ENCODE results near the gene SCLY.
"Not testable (repeated sequence)": the region's sequence is repeated elsewhere in the genome, so short reads cannot be mapped to it uniquely, and the experiment has no call there.

The SCLY gene

GRCh38 chr2:238064376-238064775 is 3.6 kb downstream of the SCLY start:
- H3K9me3 ChIP-seq = no peaks in the 10 kb centered on the region
- no peaks in the 10 kb centered on the region for H3K27me3 ChIP-seq
- no peak overlapping the region for H3K4me3 ChIP-seq (ENCODE audit: low read depth, low read length)
- H3K36me3 ChIP-seq = peaks cover 32% of the 10 kb centered on the region
- TF ChIP-seq CTCF (IDR thresholded peaks at IDR 0.05; ENCODE audit: low read depth, low read length) = no peak
- DNase-seq = no peak
- H3K4me1 ChIP-seq = no peaks in the 10 kb centered on the region

DNA sequence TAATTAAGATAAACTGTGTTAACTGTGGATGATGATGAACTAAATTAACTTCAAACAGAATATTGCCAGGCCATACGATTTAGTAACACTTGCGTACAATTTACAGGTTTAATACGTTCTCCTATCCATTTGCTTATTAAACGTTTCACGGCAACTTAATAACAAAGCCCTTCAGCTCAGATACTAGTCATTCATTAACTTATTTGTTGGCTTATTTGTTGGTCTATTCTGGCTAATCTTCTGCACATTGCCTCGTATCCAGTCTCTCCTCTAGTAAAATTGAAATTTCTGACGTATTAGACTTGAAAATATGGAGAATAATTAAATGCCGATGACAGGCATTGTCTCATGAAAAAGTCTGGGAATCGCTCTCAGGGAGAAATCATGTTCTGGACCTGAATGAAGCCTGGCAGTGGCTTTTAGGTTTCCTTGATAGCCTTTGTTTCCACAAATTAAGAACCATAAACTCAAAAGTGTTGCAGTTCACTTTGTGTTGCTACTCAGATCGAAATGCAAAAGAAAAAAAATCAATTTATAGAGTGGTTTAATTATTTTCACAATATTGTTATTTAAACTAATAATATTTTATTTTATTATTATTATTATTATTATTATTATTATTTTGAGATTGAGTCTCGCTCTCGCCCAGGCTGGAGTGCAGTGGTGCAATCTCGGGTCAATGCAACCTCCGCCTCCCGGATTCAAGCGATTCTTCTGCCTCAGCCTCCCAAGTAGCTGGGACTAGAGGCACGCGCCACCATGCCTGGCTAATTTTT is 4.5 kb downstream of the SCLY start:
- no peak for TF ChIP-seq CTCF (IDR thresholded peaks at IDR 0.05; ENCODE audit: low read depth, low read length)
- Histone ChIP-seq H3K9me3 (no peaks in the 10 kb centered on the region), H3K36me3 (peaks cover 41% of the 10 kb centered on the region), H3K4me1 (no peaks in the 10 kb centered on the region), H3K4me3 (ENCODE audit: low read depth, low read length) (no peak overlapping the region), H3K27me3 (no peaks in the 10 kb centered on the region)
- DNase-seq = no peak

DNA sequence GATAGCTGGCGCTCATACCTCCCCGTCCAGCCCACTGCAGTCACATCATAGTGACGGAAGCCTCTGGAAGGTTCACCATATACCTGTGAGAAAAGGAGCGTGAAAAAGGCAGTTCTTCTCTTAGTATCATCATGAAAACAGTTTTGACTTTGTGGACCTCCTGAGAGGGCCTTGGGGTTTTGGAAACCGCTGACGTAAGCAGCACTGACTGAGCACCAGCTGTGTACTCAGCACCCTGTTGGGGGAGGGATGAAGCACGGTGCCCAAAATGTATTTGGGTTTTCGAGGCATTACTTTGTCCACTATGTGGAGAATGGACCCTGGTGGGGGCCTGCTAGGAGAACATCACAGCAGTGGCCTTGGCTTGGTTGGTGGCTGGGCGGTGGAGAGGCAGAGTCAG is 5.4 kb downstream of the SCLY start:
- H3K9me3 ChIP-seq = no peaks in the 10 kb centered on the region
- no peaks in the 10 kb centered on the region for H3K27me3 ChIP-seq
- TF ChIP-seq CTCF (IDR thresholded peaks at IDR 0.05; ENCODE audit: low read depth, low read length) = no peak
- no peak overlapping the region for H3K4me3 ChIP-seq (ENCODE audit: low read depth, low read length)
- H3K36me3 ChIP-seq = peaks cover 49% of the 10 kb centered on the region
- H3K4me1 ChIP-seq = no peaks in the 10 kb centered on the region
- DNase-seq = no peak

DNA sequence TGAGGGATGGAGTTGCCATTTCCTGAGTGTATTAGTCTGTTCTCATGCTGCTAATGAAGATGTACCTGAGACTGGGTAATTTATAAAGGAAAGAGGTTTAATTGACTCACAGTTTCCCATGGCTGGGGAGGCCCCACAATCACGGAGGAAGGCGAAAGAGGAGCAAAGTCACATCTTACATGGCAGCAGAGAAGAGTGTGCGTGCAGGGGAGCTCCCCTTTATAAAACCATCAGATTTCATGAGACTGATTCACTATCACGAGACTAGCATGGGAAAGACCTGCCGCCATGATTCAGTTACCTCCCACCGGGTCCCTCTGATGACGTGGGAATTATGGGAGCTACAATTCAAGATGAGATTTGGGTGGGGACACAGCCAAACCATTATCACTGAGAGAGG is 5.9 kb downstream of the SCLY start:
- H3K4me1 ChIP-seq; DNase-seq; H3K4me3 ChIP-seq (ENCODE audit: low read depth, low read length); H3K27me3 ChIP-seq; H3K9me3 ChIP-seq: not testable (repeated sequence)
- peaks cover 54% of the 10 kb centered on the region for H3K36me3 ChIP-seq

GRCh38 chr2:238067939-238068338 is 7.1 kb downstream of the SCLY start:
- DNase-seq = no peak
- Histone ChIP-seq H3K27me3 (no peaks in the 10 kb centered on the region), H3K4me3 (ENCODE audit: low read depth, low read length) (no peak overlapping the region), H3K4me1 (no peaks in the 10 kb centered on the region), H3K9me3 (no peaks in the 10 kb centered on the region), H3K36me3 (peaks cover 66% of the 10 kb centered on the region)
- no peak for TF ChIP-seq CTCF (IDR thresholded peaks at IDR 0.05; ENCODE audit: low read depth, low read length)

- H3K9me3 ChIP-seq = no peaks in the 10 kb centered on the region
- peaks cover 76% of the 10 kb centered on the region for H3K36me3 ChIP-seq
- no peak for TF ChIP-seq CTCF (IDR thresholded peaks at IDR 0.05; ENCODE audit: low read depth, low read length)
- no peaks in the 10 kb centered on the region for H3K27me3 ChIP-seq
- H3K4me1 ChIP-seq = no peaks in the 10 kb centered on the region
- no peak overlapping the region for H3K4me3 ChIP-seq (ENCODE audit: low read depth, low read length)
- no peak for DNase-seq
Measured at GRCh38 chr2:238069021-238069709, 8.4 kb downstream of the SCLY start.
